HEK293 (cell line): Measurements from ENCODE around the gene LSM3.

Source experiments
- CTCF ChIA-PET: fragments of 350-600 bp; formaldehyde crosslinking; extraction: SDS; loops from one replicate; lab custom pipeline; 2021; ENCODE audit warnings: antibody characterized with exemption; lab: Yijun Ruan, JAX
- POLR2A ChIA-PET: fragments of 300-600 bp; formaldehyde crosslinking; extraction: SDS; loops from one replicate; lab custom pipeline; 2020; ENCODE audit warnings: antibody characterized with exemption, inconsistent platforms; lab: Yijun Ruan, JAX
- H3K27ac ChIP-seq: fragments of 200-500 bp; sonication (Bioruptor generic); 2 replicates; pipeline ENCODE4 v1.5.1; 2014; ENCODE audit warnings: low read depth, low read length, control low read depth, inconsistent platforms; ENCODE audit errors: extremely low read depth
- H3K36me3 ChIP-seq, 2 experiments: fragments of 200-500 bp in 1 of 2; sonication (Bioruptor generic) in 1 of 2; 1 replicate in 1 of 2; 2 replicates in 1 of 2; pipeline ENCODE4 v1.5.1; 2014 to 2017; ENCODE audit warnings: inconsistent platforms in 2 of 2, low read length in 2 of 2; ENCODE audit not compliant: control insufficient read depth in 2 of 2, insufficient read depth in 1 of 2
- H3K4me1 ChIP-seq: fragments of 200-500 bp; sonication (Bioruptor generic); 2 replicates; pipeline ENCODE4 v1.5.1; 2014; ENCODE audit warnings: mild to moderate bottlenecking, low read length, inconsistent platforms; ENCODE audit not compliant: control insufficient read depth, insufficient read depth
- H3K4me3 ChIP-seq: 2 replicates; pipeline ENCODE4 v1.5.1; 2011; ENCODE audit warnings: low read depth, mild to moderate bottlenecking, control low read depth, low read length, moderate library complexity
- H3K9me3 ChIP-seq: fragments of 200-500 bp; sonication (Bioruptor generic); 2 replicates; pipeline ENCODE4 v1.5.1; 2014; ENCODE audit warnings: low read depth, low read length, inconsistent platforms; ENCODE audit not compliant: control insufficient read depth, insufficient read depth
- AEBP2 ChIP-seq: fragments of 450-650 bp; formaldehyde crosslinking; IDR thresholded peaks from 2 replicates; pipeline ENCODE4 v1.5.1; 2016; ENCODE audit warnings: missing biosample characterization, missing genetic modification characterization, borderline replicate concordance
- KLF7 ChIP-seq: fragments of 450-650 bp; formaldehyde crosslinking; IDR thresholded peaks from 2 replicates; pipeline ENCODE4 v1.5.1; 2016; ENCODE audit warnings: missing biosample characterization, missing genetic modification characterization, borderline replicate concordance
- KLF9 ChIP-seq: fragments of 450-650 bp; formaldehyde crosslinking; IDR thresholded peaks from 2 replicates; pipeline ENCODE4 v1.5.1; 2016; ENCODE audit warnings: missing biosample characterization, missing genetic modification characterization, low read depth
- SCRT2 ChIP-seq: fragments of 450-650 bp; formaldehyde crosslinking; IDR thresholded peaks from 2 replicates; pipeline ENCODE4 v1.5.1; 2016; ENCODE audit warnings: missing biosample characterization, missing genetic modification characterization
- ZBTB20 ChIP-seq: fragments of 450-650 bp; formaldehyde crosslinking; IDR thresholded peaks from 2 replicates; pipeline ENCODE4 v1.5.1; 2016; ENCODE audit warnings: missing biosample characterization, missing genetic modification characterization
- ZBTB7A ChIP-seq: fragments of 450-650 bp; formaldehyde crosslinking; IDR thresholded peaks from 2 replicates; pipeline ENCODE4 v1.5.1; 2016; ENCODE audit warnings: low read depth, missing biosample characterization, missing genetic modification characterization
- ZFHX2 ChIP-seq: fragments of 450-650 bp; formaldehyde crosslinking; conservative IDR thresholded peaks from 2 replicates; pipeline ENCODE4 v1.5.1; 2016; ENCODE audit warnings: missing biosample characterization, missing genetic modification characterization
- ZFP41 ChIP-seq: fragments of 450-650 bp; formaldehyde crosslinking; IDR thresholded peaks from 2 replicates; pipeline ENCODE4 v1.5.1; 2016; ENCODE audit warnings: missing biosample characterization, missing genetic modification characterization, borderline replicate concordance
- ZNF18 ChIP-seq: fragments of 450-650 bp; formaldehyde crosslinking; IDR thresholded peaks from 2 replicates; pipeline ENCODE4 v1.5.1; 2016; ENCODE audit warnings: missing biosample characterization, missing genetic modification characterization
- ZNF23 ChIP-seq: fragments of 450-650 bp; formaldehyde crosslinking; IDR thresholded peaks from 2 replicates; pipeline ENCODE4 v1.5.1; 2016; ENCODE audit warnings: missing biosample characterization, missing genetic modification characterization, borderline replicate concordance
- ZNF302 ChIP-seq: fragments of 450-650 bp; formaldehyde crosslinking; IDR thresholded peaks from 2 replicates; pipeline ENCODE4 v1.5.1; 2016; ENCODE audit warnings: missing biosample characterization, missing genetic modification characterization, low read depth
- ZNF354C ChIP-seq: fragments of 450-650 bp; formaldehyde crosslinking; IDR thresholded peaks from 2 replicates; pipeline ENCODE4 v1.5.1; 2016; ENCODE audit warnings: missing biosample characterization, missing genetic modification characterization, low read depth, borderline replicate concordance
- ZNF366 ChIP-seq: fragments of 450-650 bp; formaldehyde crosslinking; conservative IDR thresholded peaks from 2 replicates; pipeline ENCODE4 v1.5.1; 2016; ENCODE audit warnings: missing biosample characterization, missing genetic modification characterization
- ZNF398 ChIP-seq: fragments of 450-650 bp; formaldehyde crosslinking; IDR thresholded peaks from 2 replicates; pipeline ENCODE4 v1.5.1; 2017; ENCODE audit warnings: missing biosample characterization, missing genetic modification characterization
- ZNF488 ChIP-seq: fragments of 450-650 bp; formaldehyde crosslinking; IDR thresholded peaks from 2 replicates; pipeline ENCODE4 v1.5.1; 2016; ENCODE audit warnings: missing biosample characterization, missing genetic modification characterization
- ZNF548 ChIP-seq: fragments of 450-650 bp; formaldehyde crosslinking; IDR thresholded peaks from 2 replicates; pipeline ENCODE4 v1.5.1; 2016; ENCODE audit warnings: missing biosample characterization, missing genetic modification characterization
- ZNF600 ChIP-seq: fragments of 450-650 bp; formaldehyde crosslinking; IDR thresholded peaks from 2 replicates; pipeline ENCODE4 v1.5.1; 2016; ENCODE audit warnings: missing biosample characterization, missing genetic modification characterization
- ZNF639 ChIP-seq: fragments of 450-650 bp; formaldehyde crosslinking; IDR thresholded peaks from 2 replicates; pipeline ENCODE4 v1.5.1; 2016; ENCODE audit warnings: missing biosample characterization, missing genetic modification characterization
- ZNF664 ChIP-seq: fragments of 450-650 bp; formaldehyde crosslinking; IDR thresholded peaks from 2 replicates; pipeline ENCODE4 v1.5.1; 2016; ENCODE audit warnings: missing biosample characterization, missing genetic modification characterization
- ZNF704 ChIP-seq: fragments of 450-650 bp; formaldehyde crosslinking; IDR thresholded peaks from 2 replicates; pipeline ENCODE4 v1.5.1; 2016; ENCODE audit warnings: missing biosample characterization, missing genetic modification characterization
- ZNF776 ChIP-seq: fragments of 450-650 bp; formaldehyde crosslinking; IDR thresholded peaks from 2 replicates; pipeline ENCODE4 v1.5.0; 2017; ENCODE audit warnings: missing biosample characterization, missing genetic modification characterization, borderline replicate concordance
- ZSCAN16 ChIP-seq: fragments of 450-650 bp; formaldehyde crosslinking; IDR thresholded peaks from 2 replicates; pipeline ENCODE4 v1.5.1; 2016; ENCODE audit warnings: missing biosample characterization, missing genetic modification characterization

LSM3 gene

GRCh38 chr3:14175383-14176037 is 3.1 kb upstream of the LSM3 start:
- peaks cover 7% of the 10 kb centered on the region; the same call in 1 of the 2 replicates for H3K4me1 ChIP-seq
- H3K9me3 ChIP-seq: no peaks in the 10 kb centered on the region
- peaks cover 13 to 29% of the 10 kb centered on the region in 2 experiments; a peak in 2 of 3 replicates for H3K36me3 ChIP-seq
- H3K27ac ChIP-seq: no peak overlapping the region
- ChIA-PET POLR2A (interaction anchor here (1.7 to 2.9 kb wide), 2 partner anchors 50 to 476 kb away, joined by 3 to 10 read pairs; partner anchors contain the start of genes CCDC174, CHCHD4 and TMEM43), CTCF (interaction anchor here (0.6 to 1.2 kb wide), 3 partner anchors 28 to 290 kb away, joined by 3 to 4 read pairs (median 4); no protein-coding TSS in a partner anchor)
- no peak for TF ChIP-seq ZNF18 (tag by site-specific recombination)
- no peak for TF ChIP-seq AEBP2 (tag by site-specific recombination)
- TF ChIP-seq ZFHX2 (tag by site-specific recombination): no peak
- no peak for TF ChIP-seq ZNF488 (tag by site-specific recombination)
- TF ChIP-seq ZNF704: no peak
- no peak for TF ChIP-seq ZNF639 (tag by site-specific recombination)
- TF ChIP-seq ZSCAN16: no peak
- TF ChIP-seq ZNF366 (tag by site-specific recombination): 0 out of 2 replicates have a peak, but pooled peaks have one; percentile 8
- no peak for TF ChIP-seq ZNF776
- TF ChIP-seq ZNF23 (tag by site-specific recombination): no peak
- TF ChIP-seq ZNF664: peak; percentile 72
- no peak for TF ChIP-seq ZFP41 (tag by site-specific recombination)
- TF ChIP-seq KLF9 (tag by site-specific recombination): no peak
- TF ChIP-seq SCRT2 (tag by site-specific recombination): no peak
- TF ChIP-seq ZNF600 (tag by site-specific recombination): 0 out of 2 replicates have a peak, but pooled peaks have one; percentile 16
- H3K4me3 ChIP-seq: no peak overlapping the region

GRCh38 chr3:14177580-14178246 is 904 bp upstream of the LSM3 start:
- Histone ChIP-seq H3K36me3 (peaks cover 10 to 27% of the 10 kb centered on the region in 2 experiments), H3K9me3 (no peaks in the 10 kb centered on the region)
- CTCF ChIA-PET: interaction anchor here (0.6 to 1.4 kb wide), 3 partner anchors 26 to 519 kb away, joined by 3 to 8 read pairs (median 4); no protein-coding TSS in a partner anchor
- TF ChIP-seq ZBTB7A (tag by site-specific recombination) (0 out of 2 replicates have a peak, but pooled peaks have one; percentile 31), ZNF302 (tag by site-specific recombination) (peak; percentile 90; the same call in 1 of the 2 replicates), ZBTB20 (tag by site-specific recombination) (0 out of 2 replicates have a peak, but pooled peaks have one; percentile 11), ZNF548 (tag by site-specific recombination) (no peak), ZNF354C (tag by site-specific recombination) (no peak), ZNF398 (tag by site-specific recombination) (no peak), KLF7 (tag by site-specific recombination) (no peak)
- TF ChIP-seq, all 188 proteins: peak for 3
- peak overlapping the region; percentile 87 for H3K4me3 ChIP-seq
- peaks cover 7% of the 10 kb centered on the region; the same call in 1 of the 2 replicates for H3K4me1 ChIP-seq
- peak overlapping the region; percentile 79 for H3K27ac ChIP-seq
- POLR2A ChIA-PET: interaction anchor here (1.0 to 2.4 kb wide), 11 partner anchors 9 to 474 kb away, joined by 4 to 32 read pairs (median 9); partner anchors contain the start of genes CCDC174, CHCHD4 and TMEM43
